Lower leg skin (tissue), 4 donors: ENCODE measurements around the gene TBXAS1. TPM values are rescaled to one million over a fixed set of nuclear protein-coding genes. Genes with fewer than 3 reads are reported as not detected.

Source experiments
- DNase-seq, 2 donors: peaks; one replicate each; pipeline ENCODE4 v3.0.0-alpha.2; 2019; ENCODE audit warnings: low spot score in 2 of 2
- H3K4me3 ChIP-seq: fragments of 200-600 bp; sonication (generic); 2 replicates; pipeline ENCODE4 v1.5.1; 2017; ENCODE audit warnings: mild to moderate bottlenecking, low read depth; ENCODE audit not compliant: poor library complexity, severe bottlenecking
- POLR2A ChIP-seq, 2 donors: fragments of 450-650 bp; IDR thresholded peaks; one replicate each; pipeline ENCODE4 v1.6.1; 2016 to 2017; ENCODE audit warnings: antibody characterized with exemption in 2 of 2, mild to moderate bottlenecking in 1 of 2, moderate library complexity in 1 of 2
- WGBS, 2 donors: methylation state at CpG; one replicate each; pipeline ENCODE4 v1.1.5; 2018; 5-methylcytosine and 5-hydroxymethylcytosine counted together
- intact Hi-C: fragments of 100-400 bp; cut with DNase I; formaldehyde crosslinking; loops from one replicate; pipeline ENCODE4 v1.15.0; 2023; ENCODE audit warnings: low total_unique reads
- total RNA-seq, 4 donors: library from RNA; depleted of rRNA; stranded (reverse); fragments of >200 nt; gene quantifications; one replicate each; pipeline ENCODE4 v1.1.0, GENCODE V29; 2016
- TF ChIP-seq, protein P1 (sequence below), 3 donors: fragments of 450-650 bp; IDR thresholded peaks; one replicate each; pipeline ENCODE4 v1.5.1; 2016; ENCODE audit warnings: antibody characterized with exemption in 3 of 3, mild to moderate bottlenecking in 3 of 3, moderate library complexity in 2 of 3

Gene TBXAS1
- total RNA-seq, 4 donors from 2014 or later, result 0.91 to 9.9 (median 2.4) TPM

DNA sequence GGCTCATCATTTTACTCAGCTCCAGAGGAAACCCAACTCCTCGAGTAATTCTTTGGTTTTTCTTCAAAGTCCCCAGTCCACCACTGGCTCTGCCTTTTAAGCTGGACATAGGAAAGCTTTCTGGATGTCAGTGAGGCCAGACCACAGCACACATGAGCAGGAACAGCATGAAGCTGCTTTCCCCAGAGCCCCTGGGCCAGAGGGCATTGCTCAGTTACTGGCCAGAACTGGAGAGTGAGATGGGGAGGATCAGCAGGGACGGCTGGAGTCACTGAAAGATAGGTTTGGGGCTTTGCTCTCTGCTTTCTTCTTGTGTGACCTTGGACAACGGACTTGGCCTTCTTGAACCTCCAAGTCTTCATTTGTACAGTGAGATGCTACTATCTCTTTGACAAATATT, 190.5 kb downstream of the TBXAS1 start:
- DNase-seq, result peak in 1 of 2 donors; percentile 78
- WGBS, 2 donors, result 66 to 77% methylated on average over 3 of the region's 3 CpGs
- TF ChIP-seq POLR2A (IDR thresholded peaks at IDR 0.05), result no peak
- TF ChIP-seq, protein P1, sequence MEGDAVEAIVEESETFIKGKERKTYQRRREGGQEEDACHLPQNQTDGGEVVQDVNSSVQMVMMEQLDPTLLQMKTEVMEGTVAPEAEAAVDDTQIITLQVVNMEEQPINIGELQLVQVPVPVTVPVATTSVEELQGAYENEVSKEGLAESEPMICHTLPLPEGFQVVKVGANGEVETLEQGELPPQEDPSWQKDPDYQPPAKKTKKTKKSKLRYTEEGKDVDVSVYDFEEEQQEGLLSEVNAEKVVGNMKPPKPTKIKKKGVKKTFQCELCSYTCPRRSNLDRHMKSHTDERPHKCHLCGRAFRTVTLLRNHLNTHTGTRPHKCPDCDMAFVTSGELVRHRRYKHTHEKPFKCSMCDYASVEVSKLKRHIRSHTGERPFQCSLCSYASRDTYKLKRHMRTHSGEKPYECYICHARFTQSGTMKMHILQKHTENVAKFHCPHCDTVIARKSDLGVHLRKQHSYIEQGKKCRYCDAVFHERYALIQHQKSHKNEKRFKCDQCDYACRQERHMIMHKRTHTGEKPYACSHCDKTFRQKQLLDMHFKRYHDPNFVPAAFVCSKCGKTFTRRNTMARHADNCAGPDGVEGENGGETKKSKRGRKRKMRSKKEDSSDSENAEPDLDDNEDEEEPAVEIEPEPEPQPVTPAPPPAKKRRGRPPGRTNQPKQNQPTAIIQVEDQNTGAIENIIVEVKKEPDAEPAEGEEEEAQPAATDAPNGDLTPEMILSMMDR (IDR thresholded peaks at IDR 0.05), result no peak
- no peak overlapping the region for H3K4me3 ChIP-seq
- intact Hi-C loops, result no loop called here

DNA sequence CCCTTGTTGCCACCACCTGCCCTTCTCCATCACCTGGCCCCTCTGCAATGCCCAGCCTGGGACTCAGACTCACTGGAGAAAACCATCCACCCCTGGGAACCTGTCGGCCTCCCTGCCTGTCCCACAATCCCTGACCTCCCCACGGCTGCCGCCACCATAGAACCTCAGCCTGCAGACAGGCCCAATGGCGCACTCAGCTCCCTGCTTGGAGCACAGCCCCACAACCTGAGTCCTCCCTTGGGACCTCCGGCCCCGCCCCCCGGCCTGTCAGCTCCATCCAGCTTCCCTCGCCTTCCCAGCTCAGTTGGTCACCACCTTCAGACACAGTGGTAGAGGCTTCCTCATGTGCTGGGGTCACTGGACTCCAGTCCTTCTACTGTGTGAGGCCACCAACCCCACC, 192.5 kb downstream of the TBXAS1 start:
- H3K4me3 ChIP-seq, result no peak overlapping the region
- DNase-seq, result peak in 1 of 2 donors; percentile 77
- intact Hi-C loops, result no loop called here
- 92 to 98% methylated on average over 8 of the region's 8 CpGs for WGBS, 2 donors
- TF ChIP-seq, protein P1 (IDR thresholded peaks at IDR 0.05), result no peak
- no peak for TF ChIP-seq POLR2A (IDR thresholded peaks at IDR 0.05)

DNA sequence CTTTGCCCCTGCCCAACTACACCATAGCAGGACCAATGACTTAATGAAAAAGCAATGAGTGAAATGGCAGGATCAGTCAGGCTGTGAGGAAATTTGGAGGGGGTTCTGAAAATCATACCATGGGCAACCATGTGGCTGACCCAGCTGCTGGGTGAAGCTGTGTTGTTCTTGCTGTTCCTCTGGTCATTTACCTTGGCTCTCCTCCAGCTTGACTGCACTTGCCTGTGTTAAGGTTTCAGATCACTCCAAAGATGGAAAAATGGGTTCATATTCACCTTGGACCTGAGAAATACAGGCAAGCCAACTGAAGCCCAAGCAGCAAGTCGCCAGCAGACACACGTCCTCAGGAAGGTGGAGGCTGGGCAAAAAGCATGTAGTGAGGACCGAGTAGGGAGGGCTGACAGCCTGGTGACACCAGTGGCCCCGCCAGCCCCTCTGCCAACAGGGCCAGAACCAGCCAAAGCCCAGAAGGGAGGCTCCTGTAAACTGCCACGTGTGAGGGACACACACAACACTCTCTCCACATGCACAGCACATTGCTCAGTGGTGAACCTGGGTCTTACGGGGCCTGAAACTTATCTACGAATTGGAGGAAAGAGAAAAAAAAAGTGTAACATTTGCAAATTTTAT, 193.6 kb downstream of the TBXAS1 start:
- intact Hi-C loops, result no loop called here
- TF ChIP-seq POLR2A (IDR thresholded peaks at IDR 0.05), result no peak
- TF ChIP-seq, protein P1 (IDR thresholded peaks at IDR 0.05), result no peak
- DNase-seq, result peak in 1 of 2 donors; percentile 20
- H3K4me3 ChIP-seq, result no peak overlapping the region
- 87 to 90% methylated on average over 7 of the region's 7 CpGs for WGBS, 2 donors

DNA sequence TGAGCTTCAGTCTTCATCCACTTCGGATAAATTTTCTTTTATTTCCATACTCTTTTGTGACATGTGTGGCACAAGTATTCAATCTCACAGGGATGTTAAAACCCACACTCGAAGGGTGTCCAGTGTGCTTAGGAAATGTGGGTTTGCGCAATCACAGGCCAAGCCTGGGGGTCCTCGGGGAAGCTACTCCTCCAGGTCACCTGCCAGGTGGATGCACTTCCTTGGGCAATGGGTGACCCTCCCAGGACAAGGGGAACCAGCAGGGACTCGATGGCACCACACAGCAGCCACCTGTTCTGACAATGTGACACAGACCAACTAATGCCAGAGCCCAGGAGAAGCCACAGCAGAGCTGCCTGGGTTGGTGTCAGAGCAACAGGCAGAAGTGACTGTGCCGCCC, 194.7 kb downstream of the TBXAS1 start:
- H3K4me3 ChIP-seq, result no peak overlapping the region
- intact Hi-C loops, result no loop called here
- WGBS, 2 donors, result 86 to 89% methylated on average over 6 of the region's 6 CpGs
- peak in 1 of 2 donors; percentile 54 for DNase-seq
- TF ChIP-seq POLR2A (IDR thresholded peaks at IDR 0.05), result no peak
- TF ChIP-seq, protein P1 (IDR thresholded peaks at IDR 0.05), result no peak

DNA sequence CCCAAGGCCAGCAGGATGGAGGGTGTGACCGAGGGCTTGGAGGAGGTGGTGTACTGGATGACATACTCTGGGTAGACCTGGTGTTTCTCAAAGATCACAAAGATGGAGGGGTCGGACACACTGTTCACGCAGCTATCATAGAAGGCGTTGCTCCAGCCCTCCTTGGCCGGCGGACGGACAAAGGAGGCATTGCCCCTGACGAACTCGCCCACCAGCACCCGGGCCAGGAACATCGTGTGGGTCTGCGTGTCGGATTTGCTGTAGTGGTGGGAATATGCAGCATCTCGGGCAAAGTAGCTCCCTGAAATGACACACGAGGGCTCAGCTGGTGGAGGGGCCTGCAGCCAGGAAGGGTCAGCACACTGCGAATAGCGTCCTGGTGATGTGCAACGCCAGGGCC, 195.5 kb downstream of the TBXAS1 start:
- no peak overlapping the region for H3K4me3 ChIP-seq
- WGBS, 2 donors, result 92 to 96% methylated on average over 18 of the region's 18 CpGs
- DNase-seq, result peak in 1 of 2 donors; percentile 77
- TF ChIP-seq POLR2A (IDR thresholded peaks at IDR 0.05), result no peak
- TF ChIP-seq, protein P1 (IDR thresholded peaks at IDR 0.05), result no peak
- intact Hi-C loops, result no loop called here

DNA sequence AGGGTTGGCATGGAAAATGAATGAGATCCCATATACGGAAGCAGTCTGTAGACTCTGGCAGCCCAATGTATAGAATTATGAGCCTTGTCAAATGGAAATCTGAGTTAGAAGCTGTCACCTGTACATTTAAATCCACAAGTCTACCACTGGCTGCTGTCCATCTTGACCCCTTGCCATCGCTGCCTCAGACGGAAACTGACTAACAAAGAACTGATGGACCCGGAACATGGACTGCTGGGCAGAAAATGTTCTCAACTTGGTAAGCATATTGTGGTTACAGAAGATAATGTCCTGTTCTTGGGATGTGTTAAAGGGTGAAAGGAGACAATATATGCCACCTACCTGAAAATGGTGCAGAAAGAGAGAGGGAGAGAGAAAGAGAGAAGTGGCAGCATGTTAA, 196.2 kb downstream of the TBXAS1 start:
- intact Hi-C loops, result no loop called here
- H3K4me3 ChIP-seq, result no peak overlapping the region
- TF ChIP-seq POLR2A (IDR thresholded peaks at IDR 0.05), result no peak
- TF ChIP-seq, protein P1 (IDR thresholded peaks at IDR 0.05), result no peak
- 92 to 96% methylated on average over 4 of the region's 4 CpGs for whole genome bisulfite sequencing, 2 donors
- no peak for DNase-seq
